NCI-H2081 treated with DMSO at 0.1 percent for 48 hours (cell line): ENCODE data around the gene BARX1.
"Not testable (repeated sequence)": the region's sequence is repeated elsewhere in the genome, so short reads cannot be mapped to it uniquely, and the experiment has no call there.

Source experiments
- DNase-seq: peaks from one replicate; lab custom pipeline; 2025; lab: John Stamatoyannopoulos, UW

The BARX1 gene

DNA sequence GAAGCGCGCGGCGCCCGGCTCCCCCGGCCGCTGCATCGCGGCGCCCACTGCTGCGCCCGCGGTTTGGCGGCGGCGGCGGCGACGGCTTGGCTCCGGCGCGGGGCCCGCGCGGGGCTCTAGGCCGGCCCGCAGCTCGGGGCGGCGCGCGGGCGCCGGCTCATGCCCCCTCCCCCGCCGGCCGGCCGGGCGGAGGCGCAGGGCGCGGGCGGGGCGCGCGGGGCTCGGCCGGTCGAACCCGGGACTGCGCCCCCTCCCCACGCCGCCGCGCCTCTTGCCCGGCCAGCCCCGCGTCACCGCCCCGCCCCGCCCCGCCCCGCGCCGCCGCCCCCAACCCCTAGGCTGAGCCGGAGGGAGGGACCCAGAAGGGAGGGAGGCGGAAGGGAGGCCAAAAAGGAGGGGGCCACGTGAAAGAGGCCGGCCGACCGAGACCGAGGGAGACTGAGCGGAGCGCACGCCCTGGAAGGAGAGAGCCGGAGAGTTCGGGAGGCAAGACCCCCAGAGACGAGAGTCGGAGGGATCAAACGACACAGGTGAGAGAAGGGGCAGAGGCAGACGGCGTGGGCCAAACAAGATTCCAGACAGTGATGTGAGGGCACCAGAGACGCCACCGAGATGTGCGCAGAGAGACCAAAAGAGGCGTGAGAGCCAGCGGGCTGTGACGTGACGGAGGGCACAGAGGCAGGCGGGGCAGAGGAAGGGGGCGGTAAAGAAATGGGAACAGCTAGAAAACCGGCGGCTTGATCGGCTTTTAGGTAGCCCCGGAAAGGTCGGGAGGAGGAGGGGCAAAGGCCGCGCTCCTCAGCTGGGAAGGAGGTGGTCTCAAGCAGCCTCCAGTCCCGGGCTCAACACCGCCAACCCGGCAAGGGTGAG lies at the start of gene BARX1:
Gene BARX1 (minus strand): TSS at position 245 of the 870 bp plus-strand sequence. CDS start 209 bp downstream, at position 36.
- DNase-seq, result no peak

DNA sequence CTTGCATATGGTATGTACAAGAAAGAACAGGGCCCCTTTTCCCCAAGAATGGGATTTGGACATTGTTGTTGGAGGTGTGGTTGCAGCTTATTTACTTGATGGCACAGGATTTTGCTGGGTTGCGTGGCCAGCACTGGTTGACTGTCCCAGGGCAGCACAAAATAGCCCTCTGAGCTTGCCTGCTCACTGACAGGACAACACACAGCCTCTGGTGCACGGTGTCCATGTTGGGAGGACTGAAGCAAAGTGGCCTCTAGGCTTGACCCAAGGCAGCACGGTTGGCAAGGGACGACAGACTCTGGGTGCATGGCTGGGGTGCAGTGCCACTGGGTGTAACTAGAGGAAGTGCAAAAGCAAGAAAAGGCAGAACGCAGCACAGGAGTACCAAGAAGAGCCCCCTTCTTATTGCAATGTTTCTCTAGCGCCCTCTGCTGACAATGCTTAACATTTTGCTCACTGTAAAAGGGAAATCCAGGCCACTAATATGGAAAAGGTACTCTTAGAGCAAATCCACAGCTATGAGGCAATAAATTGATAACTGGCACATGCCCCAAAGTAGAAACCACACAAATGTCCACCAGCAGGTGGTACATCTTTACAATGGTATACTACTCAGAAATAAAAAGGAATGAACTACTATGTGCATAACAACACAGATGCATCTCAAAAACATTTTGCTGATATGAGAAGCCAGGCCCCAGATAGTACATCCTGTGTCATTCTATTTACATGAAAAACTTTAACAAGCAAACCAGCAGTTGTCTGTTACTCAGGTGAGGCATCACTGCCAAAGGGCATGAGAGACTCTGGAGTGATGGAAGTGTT lies 47.4 kb upstream of the BARX1 start:
- DNase-seq, result no peak

- no peak for DNase-seq
Measured at GRCh38 chr9:93996863-93997262, 41.7 kb upstream of the BARX1 start.

- DNase-seq, result no peak
Measured at GRCh38 chr9:93996367-93996766, 41.2 kb upstream of the BARX1 start.

- DNase-seq, result no peak
Measured at GRCh38 chr9:93994545-93994944, 39.4 kb upstream of the BARX1 start.

GRCh38 chr9:93994132-93994531 lies 39.0 kb upstream of the BARX1 start:
- DNase-seq, result no peak

- DNase-seq, result no peak
Measured at GRCh38 chr9:93992830-93993229, 37.7 kb upstream of the BARX1 start.

GRCh38 chr9:93990448-93990847 lies 35.3 kb upstream of the BARX1 start:
- no peak for DNase-seq

DNA sequence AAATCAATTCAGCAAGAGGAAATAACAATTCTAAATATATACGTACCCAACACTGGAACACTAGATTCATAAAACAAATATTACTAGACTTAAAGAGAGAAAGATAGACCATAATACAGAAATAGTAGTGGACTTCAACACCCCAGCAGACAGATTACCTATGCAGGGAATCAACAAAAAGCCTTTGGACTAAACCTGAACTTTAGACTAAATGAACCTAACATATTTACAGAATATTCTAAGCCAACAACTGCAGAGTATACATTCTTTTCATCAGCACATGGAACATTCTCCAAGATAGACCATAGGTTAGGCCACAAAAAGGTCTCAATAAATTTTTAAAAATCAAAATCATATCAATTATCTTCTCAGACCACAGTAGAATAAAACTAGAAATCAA lies 32.9 kb upstream of the BARX1 start:
- no peak for DNase-seq

- no peak for DNase-seq
Measured at GRCh38 chr9:93984860-93985259, 29.7 kb upstream of the BARX1 start.

DNA sequence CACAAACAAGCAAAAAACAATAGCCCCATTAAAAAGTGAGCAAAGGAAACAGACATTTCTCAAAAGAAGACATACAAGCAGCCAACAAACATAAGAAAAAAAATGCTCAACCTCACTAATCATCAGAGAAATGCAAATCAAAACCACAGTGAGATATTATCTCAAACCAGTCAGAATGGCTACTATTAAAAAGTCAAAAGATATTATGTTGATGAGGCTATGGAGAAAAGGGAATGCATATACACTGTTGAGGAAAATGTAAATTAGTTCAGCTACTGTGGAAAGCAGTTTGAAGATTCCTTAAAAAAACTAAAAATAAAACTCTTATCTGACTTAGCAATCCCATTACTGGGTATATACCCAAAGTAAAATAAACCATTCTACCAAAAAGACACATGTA lies 28.7 kb upstream of the BARX1 start:
- DNase-seq, result no peak

DNA sequence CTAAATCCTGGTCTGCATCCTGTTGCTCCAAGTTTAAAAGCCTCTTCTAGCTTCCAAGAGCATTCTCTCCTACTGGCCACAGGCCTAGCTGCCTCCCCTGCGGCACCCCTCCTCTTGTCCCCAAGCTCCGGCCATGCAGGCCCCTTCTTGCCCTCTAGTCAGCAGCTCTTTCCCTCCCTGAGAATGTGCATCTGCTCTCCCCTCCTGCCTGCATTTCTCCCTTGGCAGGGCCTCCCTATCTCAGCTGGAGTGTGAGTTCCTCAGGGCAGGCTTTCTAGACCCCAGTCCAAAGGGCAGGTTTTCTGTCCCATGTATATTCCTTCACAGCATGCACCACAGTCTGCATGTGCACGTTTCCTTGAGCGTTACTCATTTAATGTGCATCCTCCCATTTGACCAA lies 24.6 kb upstream of the BARX1 start:
- DNase-seq, result no peak

- DNase-seq, result no peak
Measured at GRCh38 chr9:93978551-93978950, 23.4 kb upstream of the BARX1 start.

DNA sequence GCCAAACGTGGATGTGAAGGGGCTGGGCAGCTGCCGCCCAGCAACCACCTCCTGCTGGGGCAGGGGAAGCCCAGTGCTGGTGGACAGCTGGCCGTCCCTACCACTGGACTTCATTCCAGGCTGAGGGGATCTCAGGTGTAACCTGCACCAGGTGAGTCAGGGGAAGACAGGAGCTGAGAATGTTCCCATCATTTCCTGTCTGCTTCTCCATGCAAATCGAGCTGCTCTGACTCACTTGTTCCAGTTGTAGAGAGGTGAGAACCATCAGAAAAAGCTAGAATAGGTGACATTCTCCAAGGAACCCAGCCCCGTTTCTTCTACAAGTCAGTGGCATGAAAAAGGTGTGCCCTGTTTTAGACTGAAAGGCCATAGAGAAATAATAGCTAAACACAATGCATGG lies 21.8 kb upstream of the BARX1 start:
- DNase-seq, result no peak

GRCh38 chr9:93976081-93976480 lies 20.9 kb upstream of the BARX1 start:
- no peak for DNase-seq

GRCh38 chr9:93975262-93975661 lies 20.1 kb upstream of the BARX1 start:
- no peak for DNase-seq

DNA sequence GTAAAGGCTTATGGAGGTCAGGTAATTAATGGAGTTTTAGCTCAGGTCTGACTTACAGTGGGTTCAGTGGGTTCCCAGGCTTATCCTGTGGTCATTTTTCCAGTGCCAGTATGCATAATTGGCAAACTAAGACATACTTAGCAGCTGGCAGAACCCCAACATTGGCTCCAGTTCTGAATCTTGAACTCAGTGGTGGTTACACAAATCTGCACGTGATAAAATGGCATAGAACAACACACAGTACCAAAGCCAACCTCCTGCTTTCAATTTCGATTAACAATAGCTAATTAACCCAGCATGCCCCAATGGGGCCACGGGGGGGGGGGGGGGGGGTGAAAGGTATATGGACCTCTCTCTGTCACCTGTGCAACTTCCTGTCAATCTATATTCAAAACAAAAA lies 19.0 kb upstream of the BARX1 start:
- DNase-seq, result no peak

DNA sequence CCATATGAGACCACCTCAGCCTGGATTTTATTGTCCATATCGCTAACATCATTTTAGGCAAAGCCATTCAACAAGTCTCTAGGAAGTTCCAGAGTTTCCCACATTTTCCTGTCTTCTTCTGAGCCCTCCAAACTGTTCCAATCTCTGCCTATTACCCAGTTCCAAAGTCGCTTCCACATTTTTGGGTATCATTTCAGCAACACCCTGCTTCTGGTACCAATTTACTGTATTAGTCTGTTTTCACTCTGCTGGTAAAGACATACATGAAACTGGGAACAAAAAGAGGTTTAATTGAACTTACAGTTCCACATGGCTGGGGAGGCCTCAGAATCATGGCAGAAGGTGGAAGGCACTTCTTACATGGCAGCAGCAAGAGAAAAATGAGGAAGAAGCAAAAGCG lies 17.5 kb upstream of the BARX1 start:
- DNase-seq, result not testable (repeated sequence)

DNA sequence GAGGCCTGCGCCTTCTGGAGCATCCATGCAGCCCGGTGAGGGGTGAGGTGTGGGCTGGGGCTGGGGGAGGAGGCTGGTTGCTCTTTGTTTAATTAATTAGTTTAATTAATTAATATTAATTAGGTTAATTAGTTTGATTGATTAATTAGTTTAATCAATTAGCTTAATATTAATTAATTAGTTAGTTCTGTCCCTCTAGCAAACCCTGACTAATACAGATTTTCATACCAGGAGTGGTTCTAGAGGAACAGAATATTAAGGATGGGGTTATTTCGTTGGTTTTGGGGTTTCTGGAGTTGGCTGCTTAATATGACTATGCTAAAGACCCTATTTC lies 14.1 kb upstream of the BARX1 start:
- DNase-seq, result no peak

- DNase-seq, result no peak
Measured at GRCh38 chr9:93968451-93969327, 13.5 kb upstream of the BARX1 start.

DNA sequence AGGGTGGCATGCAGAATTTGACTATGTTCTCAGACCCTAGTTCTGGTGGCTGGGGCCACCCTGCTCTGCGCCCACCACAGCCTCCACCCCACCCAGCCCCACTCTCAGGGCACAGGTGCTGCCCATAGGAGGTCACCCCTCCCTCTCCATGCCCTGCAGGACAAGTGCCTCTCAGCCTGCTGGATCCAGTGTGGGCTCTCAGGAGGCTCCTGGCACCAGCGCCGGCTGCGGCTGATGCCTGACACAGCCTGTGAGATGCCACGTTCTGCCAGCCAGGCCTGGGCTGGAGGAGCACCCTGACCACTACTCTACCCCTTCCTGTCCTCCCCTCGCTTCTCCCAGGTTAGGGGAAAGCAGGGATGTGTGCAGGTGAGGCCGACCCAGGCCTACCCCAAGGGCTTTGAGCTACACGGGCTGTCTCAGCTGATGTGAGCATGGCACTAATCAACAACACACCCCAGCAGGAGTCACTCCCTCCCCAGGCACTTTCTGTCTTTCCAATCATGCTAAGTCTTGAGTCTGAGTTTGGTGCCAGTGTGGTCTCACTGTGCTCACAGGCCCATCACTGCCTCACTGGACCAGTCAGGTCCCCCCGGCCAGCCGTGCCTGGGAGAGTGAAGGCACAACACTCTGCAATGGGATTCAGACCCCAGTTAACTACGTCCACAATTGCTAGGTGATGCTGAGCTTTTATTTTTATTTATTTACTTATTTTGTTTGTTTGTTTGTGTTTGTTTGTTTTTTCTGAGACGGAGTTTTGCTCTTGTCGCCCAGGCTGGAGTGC lies 12.1 kb upstream of the BARX1 start:
- no peak for DNase-seq
